HepG2 (cell line): ENCODE results near the gene CYSRT1. TPM values are rescaled to one million over a fixed set of nuclear protein-coding genes. Genes with fewer than 3 reads are reported as not detected.

Source experiments
- BCL6 ChIP-seq: IDR thresholded peaks from 2 replicates; pipeline ENCODE4 v1.6.1; 2016; ENCODE audit warnings: missing genetic modification reagents, missing compliant biosample characterization
- ELF4 ChIP-seq: sonication (generic); formaldehyde crosslinking; IDR thresholded peaks from 2 replicates; pipeline ENCODE4 v1.5.0; 2020; ENCODE audit warnings: missing genetic modification reagents, mild to moderate bottlenecking, moderate library complexity, borderline replicate concordance
- FIP1L1 ChIP-seq: fragments of 200-400 bp; formaldehyde crosslinking; IDR thresholded peaks from 2 replicates; pipeline ENCODE4 v1.6.1; 2018; ENCODE audit warnings: low read depth, mild to moderate bottlenecking, low read length, moderate library complexity, borderline replicate concordance; ENCODE audit not compliant: insufficient read depth
- GATAD1 ChIP-seq: IDR thresholded peaks from 2 replicates; pipeline ENCODE4 v1.6.1; 2016; ENCODE audit warnings: missing genetic modification reagents, missing compliant biosample characterization
- MATR3 ChIP-seq: sonication (generic); formaldehyde crosslinking; IDR thresholded peaks from 2 replicates; pipeline ENCODE4 v1.4.0; 2020; ENCODE audit warnings: missing genetic modification reagents
- MED1 ChIP-seq: sonication (generic); formaldehyde crosslinking; IDR thresholded peaks from 2 replicates; pipeline ENCODE4 v1.4.0; 2020; ENCODE audit warnings: missing genetic modification reagents
- NAIF1 ChIP-seq: sonication (generic); formaldehyde crosslinking; IDR thresholded peaks from 2 replicates; pipeline ENCODE4 v1.5.0; 2020; ENCODE audit warnings: mild to moderate bottlenecking, missing genetic modification reagents, borderline replicate concordance
- NCOA1 ChIP-seq: sonication (generic); formaldehyde crosslinking; IDR thresholded peaks from 2 replicates; pipeline ENCODE4 v1.9.0; 2021; ENCODE audit warnings: missing genetic modification reagents
- NR2C2 ChIP-seq: sonication (generic); formaldehyde crosslinking; IDR thresholded peaks from 2 replicates; pipeline ENCODE4 v1.4.0; 2020; ENCODE audit warnings: missing genetic modification reagents, mild to moderate bottlenecking, moderate library complexity, borderline replicate concordance
- SIN3B ChIP-seq: fragments of 150-350 bp; IDR thresholded peaks from 2 replicates; pipeline ENCODE4 v1.6.1; 2014; ENCODE audit warnings: low read length
- SRSF1 ChIP-seq: fragments of 200-400 bp; formaldehyde crosslinking; optimal IDR thresholded peaks from 2 replicates; pipeline ENCODE3; 2017; ENCODE audit warnings: mild to moderate bottlenecking, low read depth, low read length, moderate library complexity
- TP53 ChIP-seq: sonication (generic); formaldehyde crosslinking; conservative IDR thresholded peaks from 2 replicates; pipeline ENCODE4 v1.4.0; 2020; ENCODE audit warnings: missing genetic modification reagents
- U2AF1 ChIP-seq: fragments of 200-400 bp; formaldehyde crosslinking; optimal IDR thresholded peaks from 2 replicates; pipeline ENCODE3; 2017; ENCODE audit warnings: mild to moderate bottlenecking, low read depth, low read length
- ZNF567 ChIP-seq: sonication (generic); formaldehyde crosslinking; IDR thresholded peaks from 2 replicates; pipeline ENCODE4 v1.8.1; 2023; ENCODE audit warnings: mild to moderate bottlenecking, missing genetic modification reagents, borderline replicate concordance
- ZNF629 ChIP-seq: sonication (generic); formaldehyde crosslinking; conservative IDR thresholded peaks from 2 replicates; pipeline ENCODE4 v1.5.0; 2020; ENCODE audit warnings: missing genetic modification reagents
- ZNF746 ChIP-seq: sonication (generic); formaldehyde crosslinking; IDR thresholded peaks from 2 replicates; pipeline ENCODE4 v1.8.0; 2022; ENCODE audit warnings: mild to moderate bottlenecking, missing genetic modification reagents
- ZNF782 ChIP-seq: sonication (generic); formaldehyde crosslinking; IDR thresholded peaks from 2 replicates; pipeline ENCODE4 v1.4.0; 2020; ENCODE audit warnings: missing genetic modification reagents, mild to moderate bottlenecking, borderline replicate concordance
- ZSCAN31 ChIP-seq: sonication (generic); formaldehyde crosslinking; IDR thresholded peaks from 2 replicates; pipeline ENCODE4 v1.5.0; 2020; ENCODE audit warnings: low read depth, mild to moderate bottlenecking, missing genetic modification reagents
- polyA plus RNA-seq, 8 experiments: library from polyadenylated mRNA; depleted of rRNA in 3 of 8; stranded (reverse) in 7 of 8; unstranded in 1 of 8; fragments of >200 nt; fragmentation: Illumina TruSeq in 4 of 8; extraction: Trizol in 4 of 8; gene quantifications; 2 replicates each; pipeline versions ENCODE4 v1.2.1 to v1.2.3, GENCODE V29; 2011 to 2016; ENCODE audit warnings: low read depth in 4 of 8, missing spikeins in 1 of 8, mixed read lengths in 1 of 8; ENCODE audit not compliant: insufficient read depth in 1 of 8
- total RNA-seq, 5 experiments: library from RNA; depleted of rRNA; stranded (reverse); fragments of >200 nt; fragmentation: Illumina TruSeq; extraction: Trizol; gene quantifications; 2 replicates each; pipeline ENCODE4 v1.2.3, GENCODE V29; 2016; ENCODE audit warnings: low read depth in 1 of 5
- TF ChIP-seq, protein P1 (sequence below): sonication (generic); formaldehyde crosslinking; IDR thresholded peaks from 2 replicates; pipeline ENCODE4 v1.4.0; 2020; ENCODE audit warnings: mild to moderate bottlenecking, missing genetic modification reagents
- TF ChIP-seq, protein P2 (sequence below): sonication (generic); formaldehyde crosslinking; IDR thresholded peaks from 2 replicates; pipeline ENCODE4 v1.5.1; 2020; ENCODE audit warnings: missing genetic modification reagents, mild to moderate bottlenecking, borderline replicate concordance
- TF ChIP-seq, protein P3 (sequence below): sonication (generic); formaldehyde crosslinking; conservative IDR thresholded peaks from 2 replicates; pipeline ENCODE4 v1.4.0; 2020; ENCODE audit warnings: missing genetic modification reagents
- TF ChIP-seq, protein P4 (sequence below): sonication (generic); formaldehyde crosslinking; IDR thresholded peaks from 2 replicates; pipeline ENCODE4 v1.5.0; 2020; ENCODE audit warnings: missing genetic modification reagents, mild to moderate bottlenecking, borderline replicate concordance
- TF ChIP-seq, protein P5 (sequence below): sonication (generic); formaldehyde crosslinking; IDR thresholded peaks from 2 replicates; pipeline ENCODE4 v1.4.0; 2020; ENCODE audit warnings: mild to moderate bottlenecking, missing genetic modification reagents
- TF ChIP-seq, protein P6 (sequence below): sonication (generic); formaldehyde crosslinking; conservative IDR thresholded peaks from 2 replicates; pipeline ENCODE4 v1.8.1; 2023; ENCODE audit warnings: missing genetic modification reagents

Gene CYSRT1
- total and polyA plus RNA-seq, 2 of the 13 experiments (the other 11 are each of a cell fraction or from before 2014, with no cell fraction given) = 1.5 to 2.1 TPM

DNA sequence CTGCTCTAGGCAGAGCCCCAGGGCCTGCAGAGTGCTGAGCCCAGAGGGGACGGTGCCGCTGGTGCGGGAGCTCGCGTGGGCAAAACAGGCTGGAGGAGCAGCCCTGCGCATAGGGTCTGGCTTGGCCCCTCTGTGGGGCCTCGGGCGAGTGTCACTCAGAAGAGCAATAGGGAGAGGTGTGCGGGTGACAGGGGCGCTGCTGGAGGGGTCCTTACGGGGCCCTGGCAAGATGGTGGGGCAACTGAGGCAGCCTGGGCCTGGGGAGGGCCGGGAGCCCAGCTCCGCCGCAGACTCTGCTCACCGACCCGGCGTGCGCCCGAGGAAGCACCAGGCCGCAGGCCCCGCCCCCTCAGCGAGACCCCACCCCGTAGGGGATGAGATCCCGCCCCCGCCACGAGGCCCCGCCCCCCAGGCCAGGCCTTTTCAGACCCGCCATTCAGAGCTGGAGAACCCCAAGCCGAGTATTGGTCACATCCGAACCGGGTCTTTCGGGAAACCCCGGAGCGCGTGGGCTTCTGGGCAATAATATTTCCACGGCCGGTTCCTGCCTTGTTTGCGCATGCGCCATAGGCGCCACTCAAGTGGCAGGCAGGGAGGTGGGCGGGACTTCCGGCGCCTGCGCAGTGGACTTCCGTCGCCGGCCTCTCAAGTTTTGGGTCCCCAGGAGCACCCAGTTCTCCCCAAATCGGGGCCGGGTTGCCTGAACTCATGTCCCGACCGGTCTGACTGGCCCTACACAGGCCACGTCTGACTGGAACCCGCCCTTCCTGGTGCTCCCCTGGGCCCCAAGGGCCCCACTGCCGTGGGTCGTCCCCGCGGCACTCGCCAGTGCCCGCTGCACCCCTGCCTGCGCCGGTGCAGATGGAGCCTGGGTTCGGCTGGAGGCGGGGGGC is 1.6 kb upstream of the CYSRT1 start (continued):
- TF ChIP-seq GATAD1 (CRISPR knock-in tag) (peak; percentile 83), MED1 (CRISPR knock-in tag) (peak; percentile 5; the same call in 1 of the 2 replicates), NCOA1 (CRISPR knock-in tag) (no peak), ZNF567 (CRISPR knock-in tag) (0 out of 2 replicates have a peak, but pooled peaks have one; percentile 18), SRSF1 (peak; percentile 37), ELF4 (CRISPR knock-in tag) (no peak), NR2C2 (CRISPR knock-in tag) (peak; percentile 40; the same call in 1 of the 2 replicates), SIN3B (no peak), BCL6 (CRISPR knock-in tag) (no peak), ZNF746 (no peak), ZSCAN31 (CRISPR knock-in tag) (peak; percentile 60; the same call in 1 of the 2 replicates), U2AF1 (peak; percentile 60), ZNF782 (CRISPR knock-in tag) (no peak), MATR3 (CRISPR knock-in tag) (no peak), FIP1L1 (0 out of 2 replicates have a peak, but pooled peaks have one; percentile 11), ZNF629 (CRISPR knock-in tag) (no peak), NAIF1 (CRISPR knock-in tag) (0 out of 2 replicates have a peak, but pooled peaks have one; percentile 64), TP53 (CRISPR knock-in tag) (no peak)
- TF ChIP-seq, protein P1, sequence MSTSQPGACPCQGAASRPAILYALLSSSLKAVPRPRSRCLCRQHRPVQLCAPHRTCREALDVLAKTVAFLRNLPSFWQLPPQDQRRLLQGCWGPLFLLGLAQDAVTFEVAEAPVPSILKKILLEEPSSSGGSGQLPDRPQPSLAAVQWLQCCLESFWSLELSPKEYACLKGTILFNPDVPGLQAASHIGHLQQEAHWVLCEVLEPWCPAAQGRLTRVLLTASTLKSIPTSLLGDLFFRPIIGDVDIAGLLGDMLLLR (CRISPR knock-in tag) = peak; percentile 51; the same call in 1 of the 2 replicates
- TF ChIP-seq, protein P2, sequence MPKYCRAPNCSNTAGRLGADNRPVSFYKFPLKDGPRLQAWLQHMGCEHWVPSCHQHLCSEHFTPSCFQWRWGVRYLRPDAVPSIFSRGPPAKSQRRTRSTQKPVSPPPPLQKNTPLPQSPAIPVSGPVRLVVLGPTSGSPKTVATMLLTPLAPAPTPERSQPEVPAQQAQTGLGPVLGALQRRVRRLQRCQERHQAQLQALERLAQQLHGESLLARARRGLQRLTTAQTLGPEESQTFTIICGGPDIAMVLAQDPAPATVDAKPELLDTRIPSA (CRISPR knock-in tag) = 0 out of 2 replicates have a peak, but pooled peaks have one; percentile 50
- TF ChIP-seq, protein P3, sequence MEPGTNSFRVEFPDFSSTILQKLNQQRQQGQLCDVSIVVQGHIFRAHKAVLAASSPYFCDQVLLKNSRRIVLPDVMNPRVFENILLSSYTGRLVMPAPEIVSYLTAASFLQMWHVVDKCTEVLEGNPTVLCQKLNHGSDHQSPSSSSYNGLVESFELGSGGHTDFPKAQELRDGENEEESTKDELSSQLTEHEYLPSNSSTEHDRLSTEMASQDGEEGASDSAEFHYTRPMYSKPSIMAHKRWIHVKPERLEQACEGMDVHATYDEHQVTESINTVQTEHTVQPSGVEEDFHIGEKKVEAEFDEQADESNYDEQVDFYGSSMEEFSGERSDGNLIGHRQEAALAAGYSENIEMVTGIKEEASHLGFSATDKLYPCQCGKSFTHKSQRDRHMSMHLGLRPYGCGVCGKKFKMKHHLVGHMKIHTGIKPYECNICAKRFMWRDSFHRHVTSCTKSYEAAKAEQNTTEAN = no peak
- TF ChIP-seq, protein P4, sequence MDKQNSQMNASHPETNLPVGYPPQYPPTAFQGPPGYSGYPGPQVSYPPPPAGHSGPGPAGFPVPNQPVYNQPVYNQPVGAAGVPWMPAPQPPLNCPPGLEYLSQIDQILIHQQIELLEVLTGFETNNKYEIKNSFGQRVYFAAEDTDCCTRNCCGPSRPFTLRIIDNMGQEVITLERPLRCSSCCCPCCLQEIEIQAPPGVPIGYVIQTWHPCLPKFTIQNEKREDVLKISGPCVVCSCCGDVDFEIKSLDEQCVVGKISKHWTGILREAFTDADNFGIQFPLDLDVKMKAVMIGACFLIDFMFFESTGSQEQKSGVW (CRISPR knock-in tag) = no peak
- TF ChIP-seq, protein P5, sequence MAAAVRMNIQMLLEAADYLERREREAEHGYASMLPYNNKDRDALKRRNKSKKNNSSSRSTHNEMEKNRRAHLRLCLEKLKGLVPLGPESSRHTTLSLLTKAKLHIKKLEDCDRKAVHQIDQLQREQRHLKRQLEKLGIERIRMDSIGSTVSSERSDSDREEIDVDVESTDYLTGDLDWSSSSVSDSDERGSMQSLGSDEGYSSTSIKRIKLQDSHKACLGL (CRISPR knock-in tag) = peak; percentile 42
- TF ChIP-seq, protein P6, sequence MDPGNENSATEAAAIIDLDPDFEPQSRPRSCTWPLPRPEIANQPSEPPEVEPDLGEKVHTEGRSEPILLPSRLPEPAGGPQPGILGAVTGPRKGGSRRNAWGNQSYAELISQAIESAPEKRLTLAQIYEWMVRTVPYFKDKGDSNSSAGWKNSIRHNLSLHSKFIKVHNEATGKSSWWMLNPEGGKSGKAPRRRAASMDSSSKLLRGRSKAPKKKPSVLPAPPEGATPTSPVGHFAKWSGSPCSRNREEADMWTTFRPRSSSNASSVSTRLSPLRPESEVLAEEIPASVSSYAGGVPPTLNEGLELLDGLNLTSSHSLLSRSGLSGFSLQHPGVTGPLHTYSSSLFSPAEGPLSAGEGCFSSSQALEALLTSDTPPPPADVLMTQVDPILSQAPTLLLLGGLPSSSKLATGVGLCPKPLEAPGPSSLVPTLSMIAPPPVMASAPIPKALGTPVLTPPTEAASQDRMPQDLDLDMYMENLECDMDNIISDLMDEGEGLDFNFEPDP (CRISPR knock-in tag) = no peak
